Cerebellar nuclear complex (tissue), 1 donor: Measurements from ENCODE around the gene VAV2.

ENCODE experiments used
- DNase-seq, 2 experiments: peaks; one replicate each; lab custom pipeline; 2025; lab: John Stamatoyannopoulos, UW

VAV2 gene

DNA sequence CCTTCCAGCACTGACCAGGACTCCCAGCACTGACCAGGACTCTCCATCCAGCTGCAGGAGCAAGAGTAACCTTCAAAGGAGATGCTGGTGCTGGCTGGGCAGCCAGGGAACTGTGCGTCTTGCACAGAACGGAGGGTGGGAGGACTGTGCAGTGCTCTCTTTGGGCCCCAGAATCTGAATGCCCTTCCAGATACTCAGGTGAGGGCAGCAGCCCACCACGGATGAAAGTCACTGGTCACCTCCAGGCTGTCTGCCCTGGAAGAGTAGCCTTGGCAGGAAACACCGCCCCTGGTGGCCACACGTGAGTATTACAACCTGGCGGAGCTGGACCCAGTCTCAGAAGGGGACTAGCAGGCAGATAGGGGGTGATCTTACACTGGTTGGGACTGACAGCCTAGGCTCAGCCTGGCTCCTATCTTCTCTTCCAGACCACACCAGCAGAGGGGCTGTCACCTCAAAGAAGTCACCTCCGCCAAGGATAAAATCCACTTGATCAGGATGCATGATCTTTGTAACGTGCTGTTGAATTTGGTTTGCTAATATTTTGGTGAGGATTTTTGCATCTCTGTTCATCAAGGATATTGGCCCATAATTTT, 249.2 kb downstream of the VAV2 start:
- DNase-seq: peak in 1 of 2 experiments; percentile 53

DNA sequence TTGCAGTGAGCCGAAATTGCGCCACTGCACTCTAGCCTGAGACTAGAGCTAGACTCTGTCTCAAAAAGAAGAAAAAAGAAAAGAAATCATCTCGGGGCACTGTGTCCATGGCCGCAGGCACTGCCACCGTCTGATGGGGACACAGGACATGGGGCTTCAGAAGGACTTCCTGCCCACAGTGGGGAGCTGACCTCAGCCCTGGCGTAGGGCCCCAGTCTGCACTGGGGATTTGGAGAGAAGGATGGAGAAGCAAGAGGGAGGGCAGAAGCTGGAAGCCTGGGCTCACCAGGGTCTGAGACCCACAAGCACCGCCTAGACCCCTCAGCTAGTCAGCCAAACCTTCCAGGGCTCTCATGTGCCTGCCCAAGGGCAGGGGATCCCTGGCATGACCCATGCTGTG, 249.9 kb downstream of the VAV2 start:
- DNase-seq: no peak

DNA sequence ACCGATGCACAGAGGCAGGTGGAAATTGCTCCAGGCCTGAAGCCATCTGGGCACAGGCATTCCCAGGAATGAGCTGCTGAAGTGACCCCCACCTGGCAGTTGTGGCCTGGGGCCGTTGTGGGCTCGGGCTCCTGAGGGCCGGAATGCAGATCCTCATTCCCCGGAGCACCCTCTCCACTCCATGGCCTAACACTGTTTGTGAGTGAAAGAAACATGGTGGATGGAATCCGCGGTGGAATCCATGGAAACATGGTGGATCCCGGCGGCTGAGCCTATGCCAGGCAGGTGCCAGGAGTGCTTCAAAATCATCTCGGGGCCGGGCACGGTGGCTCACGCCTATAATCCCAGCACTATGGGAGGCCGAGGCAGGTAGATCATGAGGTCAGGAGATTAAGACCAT, 250.4 kb downstream of the VAV2 start:
- DNase-seq: no peak

DNA sequence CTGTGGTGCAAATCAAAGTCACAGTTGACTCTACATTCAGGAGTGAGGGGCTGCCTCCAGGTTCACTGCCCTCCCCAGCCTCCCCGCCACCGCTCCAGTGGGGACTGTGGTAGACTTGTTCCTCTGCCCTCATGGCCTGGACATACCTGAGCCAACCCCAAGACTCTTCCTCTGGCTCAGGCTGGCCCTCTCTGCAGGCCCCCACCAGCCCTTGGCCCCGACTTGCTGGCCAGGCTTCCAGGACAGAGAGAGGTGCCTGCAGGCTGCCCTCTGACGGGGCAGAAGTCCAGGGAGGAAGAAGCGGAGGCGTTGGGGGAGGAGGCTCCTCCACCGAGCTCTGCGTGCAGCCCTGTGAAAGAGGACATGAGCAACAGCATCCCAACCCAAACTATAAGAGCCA, 251.2 kb downstream of the VAV2 start:
- no peak for DNase-seq

DNA sequence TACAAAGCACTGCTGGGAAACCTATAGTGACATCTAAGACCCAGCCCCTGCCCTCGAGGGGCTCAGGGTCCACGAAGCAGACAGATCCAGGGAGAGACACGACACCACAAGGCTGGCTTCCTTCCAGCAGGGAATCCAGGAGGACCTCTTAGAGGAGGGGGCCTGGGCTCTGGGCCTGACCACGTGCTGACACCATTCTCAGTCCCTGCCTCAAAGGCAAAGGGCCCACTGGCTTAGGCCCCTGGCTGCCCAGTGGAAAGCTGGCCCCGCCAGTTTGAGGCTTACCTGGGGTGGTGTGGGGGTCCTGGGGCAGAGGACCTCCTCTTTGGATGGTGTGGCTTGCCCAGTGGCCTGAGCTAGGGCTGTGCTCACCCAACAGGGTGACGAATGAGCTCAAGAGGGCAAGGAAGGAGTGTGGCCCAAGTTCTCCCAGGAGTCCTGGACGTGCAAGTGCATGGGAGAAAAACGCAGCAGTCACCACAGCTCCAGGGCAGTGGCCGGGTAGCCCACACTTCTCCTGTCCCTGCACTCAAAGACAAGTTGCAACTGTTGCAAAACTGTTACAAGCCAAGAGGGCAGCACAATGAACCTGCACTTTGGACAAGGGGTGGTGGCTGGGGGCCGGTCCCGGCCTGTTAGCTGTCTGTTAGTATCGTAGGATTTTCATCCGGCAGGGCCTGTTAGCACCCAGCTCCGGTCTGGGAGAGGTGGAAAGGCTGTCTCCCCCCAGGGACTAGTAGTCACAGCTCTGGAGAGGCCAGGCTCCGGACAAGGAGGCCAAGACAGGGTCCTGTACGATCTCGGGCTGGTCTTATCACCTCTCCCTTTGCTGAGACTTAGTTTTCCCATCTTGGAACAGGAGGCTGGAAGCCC, 252.5 kb downstream of the VAV2 start:
- no peak for DNase-seq

DNA sequence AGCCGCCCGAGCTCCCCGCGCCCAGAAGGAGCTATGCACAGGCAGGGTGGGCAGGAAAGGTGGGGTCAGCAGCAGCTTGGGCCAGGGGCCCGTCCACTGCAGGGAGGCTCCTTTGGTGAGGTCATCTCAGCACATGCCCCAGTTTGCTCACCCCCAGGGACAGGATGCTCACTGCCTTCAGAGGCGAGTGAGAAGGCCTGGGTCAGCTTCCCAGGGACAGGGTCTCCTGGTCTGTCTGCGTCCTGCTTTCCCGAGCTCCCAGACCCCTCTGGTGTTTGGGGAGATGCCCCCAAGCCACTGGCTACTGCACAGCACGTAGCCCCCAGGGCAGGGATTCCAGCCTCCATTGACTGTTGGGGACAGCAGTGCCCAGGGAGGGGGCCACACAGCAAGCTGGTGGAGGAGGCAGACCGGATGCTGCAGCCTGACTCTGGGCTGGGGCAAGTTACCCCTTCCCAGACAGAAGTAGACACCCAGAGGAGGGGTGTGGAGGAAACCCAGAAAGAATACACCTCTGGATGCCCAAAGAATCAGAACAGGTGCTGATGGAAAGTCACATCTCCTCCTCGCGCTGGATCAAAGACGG, 253.4 kb downstream of the VAV2 start:
- DNase-seq: no peak

DNA sequence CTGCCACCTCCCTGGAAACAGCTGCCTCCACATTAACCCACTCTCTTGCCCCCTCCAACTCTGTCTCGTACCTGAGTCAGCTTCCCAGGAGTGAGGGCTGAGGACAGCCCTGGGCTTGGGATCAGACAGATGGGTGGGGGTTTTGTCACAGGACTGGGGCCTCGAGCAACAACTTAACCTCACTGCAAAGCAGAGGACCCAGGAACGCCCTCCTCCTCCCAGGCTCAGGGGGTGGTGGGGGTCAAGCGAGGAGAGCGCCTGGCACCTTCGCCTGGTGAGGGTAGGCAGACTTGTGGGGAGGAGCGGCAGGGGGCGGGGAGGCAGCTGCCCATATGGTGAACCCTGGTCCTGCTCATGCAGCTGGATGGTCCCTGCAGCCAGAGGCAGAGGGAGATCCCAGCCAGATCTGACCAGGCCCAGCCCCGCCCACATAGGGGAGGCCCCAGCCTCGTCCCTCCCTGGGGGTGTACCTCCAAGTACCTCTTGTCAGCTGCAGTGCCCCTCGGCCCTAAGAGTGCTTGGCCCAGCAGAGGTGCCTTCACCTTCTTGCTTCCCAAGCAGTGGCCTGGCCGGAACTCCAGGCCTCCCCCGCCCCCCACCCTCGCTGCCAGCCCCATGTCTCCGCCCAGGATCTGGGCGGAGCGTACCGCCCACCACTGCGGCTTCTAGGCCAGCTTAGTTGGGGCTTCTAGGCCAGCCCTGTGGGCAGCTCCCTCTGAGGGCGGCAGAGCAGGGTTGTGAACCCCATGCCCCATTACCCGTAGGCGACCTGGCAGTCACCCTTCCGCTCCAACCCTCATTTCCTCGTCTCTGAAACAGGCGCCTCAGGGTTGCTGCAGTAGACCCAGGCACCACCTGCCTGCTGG, 254.1 kb downstream of the VAV2 start, which contains the start of gene SARDH:
SARDH (minus strand) TSS at position 579 of the 866 bp plus-strand sequence. CDS start 4,179 bp downstream, outside the sequence.
- no peak for DNase-seq

DNA sequence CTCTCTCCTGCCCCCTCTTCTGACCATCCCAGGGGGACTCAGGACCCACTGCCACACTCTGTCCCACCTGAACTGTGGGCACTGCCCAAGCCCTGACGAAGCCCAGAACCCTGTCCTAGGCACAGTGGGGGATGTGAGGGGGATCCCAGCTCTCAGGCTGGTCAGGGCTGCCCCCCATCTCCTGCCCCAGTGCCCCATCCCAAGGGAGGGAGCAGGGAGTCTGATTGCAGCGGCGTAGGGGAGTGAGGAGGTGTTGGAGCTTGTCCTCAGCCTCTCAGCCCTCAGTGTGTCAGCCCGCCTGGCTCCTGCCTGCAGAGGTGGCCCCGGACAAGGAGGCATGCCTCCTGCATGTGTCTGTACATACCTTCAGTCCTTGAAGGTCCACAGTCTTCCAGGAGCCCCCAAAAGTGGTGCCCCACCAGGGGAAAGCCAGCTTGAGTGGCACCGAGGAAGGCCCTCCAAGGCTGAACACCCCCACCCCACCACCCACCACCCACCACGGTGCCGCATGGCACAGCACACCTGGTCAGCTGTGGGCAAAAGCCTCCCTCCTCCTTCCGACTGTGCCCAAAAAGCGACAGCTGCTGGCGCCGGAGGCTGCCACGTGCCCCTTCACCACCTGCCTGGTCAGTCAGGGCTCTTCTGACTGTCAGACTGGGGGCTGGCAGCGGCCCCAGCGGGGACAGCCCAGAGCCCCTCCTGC, 254.9 kb downstream of the VAV2 start:
- no peak for DNase-seq

DNA sequence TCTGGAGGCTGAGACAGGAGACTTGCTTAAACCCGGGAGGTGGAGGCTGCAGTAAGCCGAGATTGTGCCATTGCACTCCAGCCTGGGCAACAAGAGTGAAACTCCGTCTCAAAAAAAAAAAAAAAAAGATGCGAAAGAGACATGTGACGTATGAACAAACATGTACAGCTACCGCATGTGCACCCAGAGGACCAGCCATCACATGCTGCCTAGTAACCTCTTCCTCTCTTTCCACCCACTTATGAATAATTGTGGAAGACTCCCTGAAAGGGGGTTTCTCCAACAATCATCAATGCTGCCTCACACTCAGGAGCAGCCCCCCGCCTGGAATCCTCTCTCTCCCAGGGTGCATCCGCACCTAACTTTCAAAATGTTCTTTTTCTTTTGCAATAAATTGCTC, 256.2 kb downstream of the VAV2 start:
- DNase-seq: no peak

DNA sequence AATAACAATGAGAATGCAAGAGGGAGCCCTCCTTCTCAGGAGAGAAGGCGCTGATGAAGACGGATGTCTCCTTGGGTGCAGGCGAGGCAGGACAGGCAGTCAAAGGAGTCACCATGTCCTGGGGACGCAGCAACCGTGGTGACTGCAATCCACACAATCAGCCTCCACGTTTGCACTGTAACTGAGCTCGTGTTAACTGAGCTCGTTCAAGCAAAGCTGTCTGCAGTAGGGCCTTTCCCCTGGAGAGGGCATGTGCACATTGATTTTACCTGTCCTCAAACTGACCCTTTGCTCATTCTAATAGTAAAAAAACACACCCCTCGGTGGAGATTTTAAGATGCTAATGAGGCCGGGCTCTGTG, 256.7 kb downstream of the VAV2 start:
- DNase-seq: no peak

DNA sequence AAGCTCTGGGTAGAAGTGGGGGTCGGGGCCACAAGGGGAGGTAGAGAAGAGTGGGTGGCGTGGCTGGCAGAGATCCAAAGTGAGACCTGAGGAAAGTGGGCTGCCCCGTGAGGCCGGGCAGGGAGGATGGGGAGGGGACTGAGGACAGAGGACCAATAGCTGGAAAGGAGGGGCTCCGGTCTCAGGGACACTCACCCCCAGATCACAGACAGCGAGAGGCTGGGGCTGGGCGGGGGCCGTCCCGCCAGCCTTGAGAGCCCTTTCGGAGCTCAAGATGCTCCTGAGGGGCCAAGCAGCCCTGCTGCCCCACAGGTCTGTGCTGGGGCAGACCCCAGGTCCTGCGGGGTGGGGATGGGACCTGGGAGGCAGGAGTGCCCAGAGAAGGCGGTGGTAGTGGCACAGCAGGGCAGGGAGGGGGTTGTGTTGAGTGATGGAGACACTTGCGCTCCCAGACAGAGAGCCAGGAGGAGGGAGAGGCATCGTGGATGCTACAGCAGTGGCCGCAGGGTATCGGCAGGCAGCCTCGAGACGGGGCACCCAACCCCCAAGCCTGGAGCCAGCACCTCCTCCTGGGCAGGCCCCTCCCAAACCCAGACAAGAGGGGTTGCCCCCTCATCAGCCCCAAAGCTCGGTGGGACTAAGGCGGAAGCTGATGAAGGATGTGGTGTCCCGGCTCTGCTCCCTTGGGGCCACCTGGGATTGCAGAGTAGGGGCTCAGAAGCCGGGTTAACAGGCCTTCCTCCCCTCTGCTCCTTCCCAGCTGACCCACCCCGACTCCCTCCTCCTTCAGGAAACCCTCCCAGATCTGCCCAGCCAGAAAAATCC, 257.3 kb downstream of the VAV2 start:
- no peak for DNase-seq

DNA sequence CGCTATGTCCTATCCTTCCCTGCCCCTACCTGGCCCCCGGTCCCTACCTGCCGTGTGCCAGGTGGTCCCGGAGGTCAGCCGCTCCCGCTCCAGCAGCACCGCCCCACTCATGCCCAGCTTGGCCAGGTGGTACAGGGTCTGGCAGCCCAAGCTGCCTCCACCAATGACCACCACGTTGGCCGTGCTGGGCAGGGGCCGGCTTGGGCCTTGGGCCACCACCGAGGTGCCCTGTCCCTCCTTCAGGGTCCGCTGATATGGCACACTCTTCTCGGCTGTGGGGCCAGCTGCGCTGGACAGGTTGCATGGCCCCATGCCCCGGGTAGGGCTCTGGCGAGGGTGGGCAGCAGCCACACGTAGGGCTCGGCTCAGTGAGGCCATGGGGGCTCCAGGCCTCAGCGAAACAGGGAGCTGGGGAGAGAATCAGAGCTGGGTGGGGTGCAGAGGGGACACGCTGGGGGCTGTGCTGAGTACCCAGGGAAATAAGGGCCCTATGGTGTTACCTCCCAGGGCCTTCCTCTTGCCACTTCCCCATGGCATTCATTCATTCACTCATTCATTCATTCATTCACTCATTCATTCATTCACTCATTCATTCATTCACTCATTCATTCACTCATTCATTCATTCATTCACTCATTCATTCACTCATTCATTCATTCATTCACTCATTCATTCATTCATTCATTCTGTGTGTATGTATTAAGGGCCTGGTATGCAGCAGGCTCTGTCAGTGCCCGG, 258.2 kb downstream of the VAV2 start:
- DNase-seq: no peak

DNA sequence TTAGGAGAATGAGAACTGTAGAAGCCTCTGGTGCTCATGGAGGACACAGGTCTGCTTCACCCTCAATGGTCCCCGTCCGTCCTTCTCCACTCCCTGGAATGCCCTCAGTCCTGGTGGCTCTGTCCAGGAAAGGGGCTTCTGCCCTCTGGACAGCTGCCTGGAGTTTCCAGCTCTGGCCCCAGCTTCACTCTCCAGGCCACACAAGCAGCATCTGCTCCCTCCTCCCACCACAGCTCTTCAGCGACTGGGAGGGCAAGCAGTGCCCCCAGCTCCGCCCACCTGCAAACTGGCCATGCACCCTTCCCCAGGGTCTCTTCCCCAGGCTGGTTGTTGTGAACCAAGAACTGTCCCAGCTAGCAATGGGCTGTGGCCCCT, 258.7 kb downstream of the VAV2 start:
- DNase-seq: no peak

DNA sequence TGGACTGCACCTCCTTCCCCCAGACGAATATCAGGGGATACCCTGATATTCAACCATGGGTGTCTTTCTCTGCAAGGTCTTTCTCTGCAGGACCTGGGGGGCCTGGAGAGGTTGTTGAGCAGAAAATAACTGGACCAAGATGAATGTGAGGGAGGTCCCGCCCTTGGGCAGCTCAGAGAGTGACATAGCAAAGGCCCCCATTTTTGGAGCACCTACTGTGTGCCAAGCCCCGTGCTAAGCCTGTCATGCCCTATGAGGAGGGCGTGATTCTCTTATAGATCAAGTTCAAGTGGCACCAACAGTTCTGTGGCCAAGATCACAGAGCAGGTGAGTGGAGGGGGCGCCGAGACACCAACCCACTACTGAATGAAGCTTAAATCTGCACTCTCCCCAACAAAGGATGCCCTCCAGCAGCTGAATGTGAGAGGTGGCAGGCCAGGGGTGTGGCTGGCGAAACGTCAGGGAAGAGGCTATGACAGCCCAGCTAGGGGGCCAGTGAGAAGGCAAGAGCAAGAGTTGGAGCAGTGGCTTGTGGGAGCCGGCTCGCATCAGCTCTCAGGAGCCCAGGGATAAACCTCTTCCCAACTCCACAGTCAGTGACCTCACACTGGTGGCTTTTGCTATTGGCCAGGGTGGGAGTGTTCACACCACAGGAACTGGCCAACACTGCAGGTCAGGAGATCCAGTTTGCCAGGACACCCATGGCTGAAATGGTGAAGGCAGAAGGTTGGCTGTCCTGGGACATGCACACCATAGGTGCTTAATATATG, 259.3 kb downstream of the VAV2 start:
- DNase-seq: no peak

DNA sequence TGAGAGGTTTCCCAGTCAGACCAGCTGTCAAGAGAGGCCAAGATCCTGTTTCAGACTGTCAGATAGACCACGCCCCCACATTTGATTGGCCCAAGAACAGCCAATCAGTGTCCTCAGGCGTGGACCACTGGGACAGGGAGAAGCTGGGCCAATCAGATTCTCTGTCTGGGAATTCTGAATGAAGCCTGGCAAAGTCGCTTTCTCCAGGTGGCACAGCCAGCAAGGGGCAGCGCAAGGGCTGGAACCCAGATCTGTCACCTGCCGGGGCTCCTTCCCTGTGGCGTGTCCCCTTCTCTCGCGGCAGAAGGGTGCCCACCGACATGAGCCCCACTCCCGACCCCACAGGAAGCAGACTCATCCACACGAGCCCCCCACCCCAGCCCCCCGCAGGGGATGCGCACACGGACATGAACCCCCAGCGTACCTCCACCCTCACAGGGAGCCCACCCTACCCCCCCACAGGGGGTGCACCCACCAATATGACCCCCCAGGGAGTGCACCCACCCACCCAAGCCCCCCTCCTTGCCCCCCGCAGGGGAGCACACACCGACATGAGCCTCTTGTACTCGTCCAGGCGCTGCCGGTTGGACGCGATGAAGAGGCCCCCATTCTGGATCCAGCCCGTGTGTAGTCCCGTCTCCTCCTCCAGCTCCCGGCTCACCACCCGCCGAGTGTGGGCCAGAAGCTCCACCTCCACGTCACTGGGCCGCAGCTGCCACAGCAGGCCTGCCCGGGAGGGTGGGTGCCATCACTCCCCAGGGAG, 260.1 kb downstream of the VAV2 start:
- DNase-seq: peak; percentile 93

DNA sequence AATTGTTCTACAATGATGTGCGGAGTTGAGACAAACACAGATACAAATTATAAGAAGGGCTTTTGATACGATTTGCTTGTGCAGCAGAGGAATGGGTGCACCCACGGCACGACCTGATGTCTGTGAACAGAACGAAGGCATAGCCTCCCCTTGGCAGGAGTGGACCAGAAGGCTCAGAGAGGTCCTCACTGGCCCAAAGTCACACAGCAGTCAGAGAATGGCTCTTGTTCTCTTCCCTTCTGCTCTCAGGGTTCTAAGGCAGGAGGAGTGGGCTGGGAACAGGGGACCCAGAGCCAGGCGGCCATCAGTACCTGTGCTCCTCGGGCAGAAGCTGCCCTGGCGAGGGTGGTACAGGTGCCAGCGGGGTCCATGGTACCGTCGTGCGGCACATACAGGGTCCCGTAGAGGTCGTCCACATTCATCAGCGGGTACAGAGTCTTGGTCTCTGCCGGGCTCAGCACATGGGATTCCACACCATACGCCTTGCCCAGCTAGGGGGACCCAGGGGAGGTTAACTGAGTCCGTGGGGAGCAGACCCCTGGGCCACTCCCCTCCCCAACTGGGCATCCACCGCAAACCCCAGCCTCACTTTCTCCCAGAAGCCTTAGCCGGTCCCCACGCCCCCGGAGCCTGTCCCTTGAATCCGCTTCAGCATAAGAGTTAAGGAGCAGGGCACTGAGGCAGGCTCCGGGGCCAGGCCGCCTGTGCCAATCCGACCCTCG, 261.0 kb downstream of the VAV2 start:
- peak in 1 of 2 experiments; percentile 16 for DNase-seq

DNA sequence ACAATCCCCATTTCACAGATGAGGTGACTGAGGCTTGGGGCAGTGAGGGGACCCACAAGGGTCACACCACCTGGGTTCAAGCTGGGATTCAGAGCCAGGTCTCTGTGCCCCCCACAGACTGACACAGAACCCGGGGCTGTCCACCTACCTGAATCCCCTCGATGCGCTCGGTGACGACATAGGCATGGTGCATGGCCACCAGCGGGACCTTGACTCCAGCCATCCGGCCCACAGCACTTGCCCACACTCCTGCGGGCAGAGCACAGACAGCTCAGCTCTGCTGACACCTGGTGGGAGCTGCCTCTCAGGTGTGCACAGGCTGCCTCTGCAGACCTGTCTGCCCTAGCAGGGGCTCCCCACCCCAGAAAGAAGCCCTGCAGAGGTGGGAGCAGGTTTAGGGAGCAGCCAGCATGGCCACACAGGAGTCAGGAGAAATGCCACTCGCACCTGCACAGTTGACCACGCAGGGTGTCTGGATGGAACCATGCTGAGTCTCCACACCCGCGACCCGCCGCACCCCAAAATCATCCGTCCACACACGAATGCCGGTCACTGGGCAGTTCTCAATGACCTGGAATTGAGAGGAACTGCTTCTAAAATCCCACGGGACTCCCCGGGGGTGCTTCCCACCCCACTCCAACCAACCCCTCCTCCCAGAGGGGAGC, 262.4 kb downstream of the VAV2 start:
- DNase-seq: no peak
